HFFc6 (cell line): Measurements from ENCODE around the gene WDR33. TPM values are rescaled to one million over a fixed set of nuclear protein-coding genes. Genes with fewer than 3 reads are reported as not detected.

ENCODE experiments used
- DNase-seq: peaks from one replicate; pipeline ENCODE4 v3.0.0-alpha.2; 2018
- H3K27ac Mint-ChIP-seq: 2 replicates; pipeline ENCODE4 v1.8.0; 2020; ENCODE audit warnings: mild to moderate bottlenecking, mixed read lengths
- H3K27me3 Mint-ChIP-seq: 2 replicates; pipeline ENCODE4 v1.8.0; 2021; ENCODE audit warnings: mild to moderate bottlenecking, moderate library complexity, mixed read lengths; ENCODE audit not compliant: insufficient read depth
- H3K36me3 Mint-ChIP-seq: 2 replicates; pipeline ENCODE4 v1.8.0; 2021; ENCODE audit warnings: low read depth, mixed read lengths
- H3K4me1 Mint-ChIP-seq: 2 replicates; pipeline ENCODE4 v1.8.0; 2020; ENCODE audit warnings: low read depth, mixed read lengths
- H3K4me3 Mint-ChIP-seq: 2 replicates; pipeline ENCODE4 v1.8.0; 2020; ENCODE audit warnings: mild to moderate bottlenecking, moderate library complexity, mixed read lengths
- H3K9me3 Mint-ChIP-seq: 2 replicates; pipeline ENCODE4 v1.8.0; 2020; ENCODE audit warnings: mild to moderate bottlenecking, mixed read lengths
- total RNA-seq, 6 experiments: library from RNA; stranded (reverse); fragmentation: NEBNext Ultra II Directional; extraction: Animal tissue kit (Norgen Biotek cat#: 25700); gene quantifications; 2 replicates in 1 of 6; 3 replicates in 5 of 6; pipeline ENCODE4 v1.2.3, GENCODE V29; 2021
- TF ChIP-seq, protein P1 (sequence below): fragments of 200-600 bp; sonication (generic); IDR thresholded peaks from 2 replicates; pipeline ENCODE4 v1.5.0; 2021; ENCODE audit warnings: antibody characterized with exemption, mild to moderate bottlenecking

WDR33 gene
- total RNA-seq, 6 experiments from 2014 or later: 36.3 to 40.1 (median 39.4) TPM

DNA sequence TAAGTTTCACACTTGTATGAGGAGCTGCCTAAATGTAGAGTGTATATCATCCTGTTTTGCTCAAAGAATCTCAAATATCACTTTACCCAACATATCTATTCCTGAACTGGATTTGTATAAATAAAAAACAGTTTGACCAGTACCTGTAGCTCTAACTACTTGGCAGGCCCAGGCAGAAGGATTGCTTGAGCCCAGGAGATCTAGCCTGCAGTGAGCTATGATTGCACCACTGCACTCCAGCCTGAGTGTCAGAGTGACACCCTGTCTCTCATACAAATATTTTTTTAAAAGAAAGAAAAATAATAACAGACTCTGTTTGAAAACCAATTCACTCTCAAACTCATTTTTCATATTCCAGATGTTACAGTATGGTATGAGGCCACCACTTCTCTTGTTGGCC is 127.9 kb downstream of the WDR33 start:
- H3K4me3 Mint-ChIP-seq: no peak overlapping the region
- TF ChIP-seq, protein P1, sequence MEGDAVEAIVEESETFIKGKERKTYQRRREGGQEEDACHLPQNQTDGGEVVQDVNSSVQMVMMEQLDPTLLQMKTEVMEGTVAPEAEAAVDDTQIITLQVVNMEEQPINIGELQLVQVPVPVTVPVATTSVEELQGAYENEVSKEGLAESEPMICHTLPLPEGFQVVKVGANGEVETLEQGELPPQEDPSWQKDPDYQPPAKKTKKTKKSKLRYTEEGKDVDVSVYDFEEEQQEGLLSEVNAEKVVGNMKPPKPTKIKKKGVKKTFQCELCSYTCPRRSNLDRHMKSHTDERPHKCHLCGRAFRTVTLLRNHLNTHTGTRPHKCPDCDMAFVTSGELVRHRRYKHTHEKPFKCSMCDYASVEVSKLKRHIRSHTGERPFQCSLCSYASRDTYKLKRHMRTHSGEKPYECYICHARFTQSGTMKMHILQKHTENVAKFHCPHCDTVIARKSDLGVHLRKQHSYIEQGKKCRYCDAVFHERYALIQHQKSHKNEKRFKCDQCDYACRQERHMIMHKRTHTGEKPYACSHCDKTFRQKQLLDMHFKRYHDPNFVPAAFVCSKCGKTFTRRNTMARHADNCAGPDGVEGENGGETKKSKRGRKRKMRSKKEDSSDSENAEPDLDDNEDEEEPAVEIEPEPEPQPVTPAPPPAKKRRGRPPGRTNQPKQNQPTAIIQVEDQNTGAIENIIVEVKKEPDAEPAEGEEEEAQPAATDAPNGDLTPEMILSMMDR: no peak
- DNase-seq: no peak
- H3K27ac Mint-ChIP-seq: no peak overlapping the region
- H3K9me3 Mint-ChIP-seq: peaks cover 2% of the 10 kb centered on the region
- peaks cover 23% of the 10 kb centered on the region for H3K4me1 Mint-ChIP-seq
- H3K36me3 Mint-ChIP-seq: no peaks in the 10 kb centered on the region
- peaks cover 8% of the 10 kb centered on the region for H3K27me3 Mint-ChIP-seq

DNA sequence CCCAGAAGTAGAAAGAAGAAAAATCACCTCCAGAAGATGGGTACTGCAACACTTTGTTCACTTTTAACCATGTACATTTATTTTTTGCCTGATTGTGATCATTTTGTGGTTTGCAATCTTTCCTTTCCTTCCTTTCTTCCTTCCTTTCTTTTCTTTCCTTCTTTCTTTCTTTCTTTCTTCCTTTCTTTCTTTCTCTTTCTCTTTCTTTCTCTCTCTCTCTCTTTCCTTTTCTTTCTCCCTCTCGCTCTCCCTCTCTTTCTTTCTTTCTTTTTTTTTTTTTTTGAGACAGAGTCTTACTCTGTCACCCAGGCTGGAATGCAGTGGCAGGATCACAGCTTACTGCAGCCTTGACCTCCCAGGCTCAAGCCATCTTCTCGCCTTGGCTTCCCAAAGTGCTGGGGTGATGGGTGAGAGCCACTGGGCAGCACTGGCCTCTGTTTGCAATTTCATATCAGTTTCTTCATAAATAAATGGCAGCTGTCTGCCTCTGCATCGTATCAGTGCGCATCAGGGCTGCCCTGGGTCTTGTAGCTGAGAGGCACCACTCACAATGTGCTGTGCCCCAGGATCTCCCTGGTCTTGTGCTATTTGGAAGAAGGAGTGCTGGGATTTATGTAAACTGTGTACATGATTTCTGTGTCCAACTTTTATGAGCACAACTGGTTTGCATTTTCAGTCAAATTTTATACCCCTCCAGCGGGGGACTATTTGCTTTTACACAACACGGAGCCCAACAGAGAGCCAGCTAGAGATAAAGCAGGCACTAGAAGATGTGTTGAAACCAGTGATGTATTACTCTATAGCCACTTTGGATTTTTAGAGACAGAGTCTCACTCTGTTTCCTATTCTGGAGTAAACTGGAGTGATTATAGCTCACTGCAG is 128.8 kb downstream of the WDR33 start:
- Mint-ChIP-seq H3K36me3 (no peaks in the 10 kb centered on the region), H3K4me1 (peaks cover 23% of the 10 kb centered on the region), H3K27me3 (peaks cover 14% of the 10 kb centered on the region), H3K9me3 (no peaks in the 10 kb centered on the region), H3K27ac (no peak overlapping the region), H3K4me3 (no peak overlapping the region; the same call in 1 of the 2 replicates)
- TF ChIP-seq, protein P1: no peak
- no peak for DNase-seq

DNA sequence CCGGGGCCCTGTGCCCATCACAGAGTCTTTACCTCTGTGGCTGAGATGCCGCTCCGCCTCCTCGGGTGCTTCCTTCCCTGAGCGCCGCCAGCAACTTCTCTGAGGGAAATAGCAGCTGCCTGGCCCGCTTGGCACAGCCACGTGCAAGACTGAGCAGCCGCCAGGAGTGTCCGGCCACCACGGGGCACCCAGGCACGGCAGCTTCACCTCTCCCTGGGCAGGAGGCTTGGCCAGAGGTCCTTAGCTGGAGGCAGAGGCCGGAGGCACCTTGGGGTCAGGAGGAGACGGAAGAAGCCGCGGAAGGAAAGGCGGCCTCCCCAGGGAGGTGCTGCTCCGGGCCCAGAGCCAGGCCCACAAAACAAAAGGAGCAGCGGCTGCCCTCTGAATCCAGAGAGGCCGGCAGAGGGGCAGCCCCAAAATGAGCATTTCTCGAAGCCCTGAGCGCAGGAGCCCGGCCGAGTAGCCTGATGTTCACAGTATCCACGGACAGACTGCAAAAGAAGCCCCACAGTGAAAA is 129.6 kb downstream of the WDR33 start:
- no peak for DNase-seq
- Mint-ChIP-seq H3K9me3 (no peaks in the 10 kb centered on the region), H3K27ac (no peak overlapping the region), H3K27me3 (peaks cover 19% of the 10 kb centered on the region), H3K4me3 (no peak overlapping the region), H3K36me3 (no peaks in the 10 kb centered on the region), H3K4me1 (peaks cover 25% of the 10 kb centered on the region)
- TF ChIP-seq, protein P1: no peak

DNA sequence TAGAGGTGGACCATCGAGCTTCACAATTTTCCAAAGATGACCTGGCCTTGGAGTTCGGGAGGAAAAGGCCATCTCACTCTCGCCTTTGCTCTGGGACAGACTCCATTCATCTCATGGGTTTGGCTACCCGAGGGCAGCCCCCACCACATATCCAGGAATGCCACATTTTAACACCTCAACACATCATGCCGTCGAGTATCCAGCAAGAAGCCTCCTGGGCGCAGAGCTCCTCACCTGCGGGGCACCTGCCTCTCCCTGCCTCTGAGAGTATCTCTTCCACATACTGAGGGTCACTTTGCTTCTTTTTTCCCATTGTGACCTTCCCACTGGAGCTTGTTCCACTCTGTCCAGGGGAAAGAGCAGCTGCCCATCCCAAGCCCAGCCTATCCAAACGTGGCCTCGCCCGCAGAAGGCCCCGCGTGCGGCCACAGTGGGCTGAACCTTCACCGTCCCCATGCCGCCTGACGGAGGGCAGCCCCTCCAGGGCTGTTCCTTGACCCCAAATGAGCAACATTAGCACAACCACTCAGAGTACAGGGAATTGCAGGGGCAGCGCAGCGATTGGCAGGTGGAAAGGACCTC is 130.2 kb downstream of the WDR33 start:
- no peak overlapping the region for H3K4me3 Mint-ChIP-seq
- peaks cover 31% of the 10 kb centered on the region for H3K4me1 Mint-ChIP-seq

DNA sequence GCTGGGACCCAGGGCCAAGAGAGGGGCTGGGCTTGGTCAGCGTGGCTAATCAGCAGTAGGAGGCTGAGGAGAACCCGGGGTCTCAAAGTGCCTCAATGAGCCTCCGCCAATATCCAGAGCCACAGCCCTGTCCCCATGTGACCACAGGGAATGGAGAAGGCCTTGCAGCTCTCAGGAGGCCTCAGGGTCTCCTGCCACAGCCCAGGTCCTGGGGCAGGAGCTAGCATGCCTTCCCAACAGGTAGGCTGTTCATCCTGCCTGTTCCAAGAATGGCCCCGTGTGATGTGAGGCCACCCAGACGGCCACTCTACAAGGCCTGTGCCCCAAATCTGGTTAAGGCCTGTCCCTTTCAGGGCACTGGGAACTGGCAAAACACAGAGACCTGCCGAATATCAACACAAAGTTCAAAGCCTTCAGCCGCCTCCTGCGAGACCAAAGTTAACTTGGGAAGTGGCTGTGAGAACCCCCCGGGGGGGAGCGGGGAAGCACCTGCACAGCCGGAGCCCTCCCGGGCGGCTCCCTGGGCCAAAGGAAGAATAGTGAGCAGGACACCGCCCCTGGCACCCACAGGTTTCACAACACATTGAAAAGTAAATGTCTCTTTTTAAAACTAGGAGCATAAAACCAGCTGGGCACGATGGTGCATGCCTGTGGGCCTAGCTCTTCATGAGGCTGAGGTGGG is 131.2 kb downstream of the WDR33 start:
- H3K36me3 Mint-ChIP-seq: no peaks in the 10 kb centered on the region
- no peak for DNase-seq
- H3K4me3 Mint-ChIP-seq: no peak overlapping the region
- H3K9me3 Mint-ChIP-seq: no peaks in the 10 kb centered on the region
- peaks cover 32% of the 10 kb centered on the region for H3K4me1 Mint-ChIP-seq
- TF ChIP-seq, protein P1: no peak
- no peak overlapping the region for H3K27ac Mint-ChIP-seq
- peaks cover 19% of the 10 kb centered on the region for H3K27me3 Mint-ChIP-seq

More for the DNA sequence above, 130.2 kb downstream of the WDR33 start:
- peaks cover 19% of the 10 kb centered on the region for H3K27me3 Mint-ChIP-seq
- H3K9me3 Mint-ChIP-seq: no peaks in the 10 kb centered on the region
- no peak overlapping the region for H3K27ac Mint-ChIP-seq
- TF ChIP-seq, protein P1: no peak
- no peaks in the 10 kb centered on the region for H3K36me3 Mint-ChIP-seq
- DNase-seq: no peak
